HUES6 (cell line): Measurements from ENCODE around the gene GNG13.

Experiments used
- H3K27ac ChIP-seq: 2 replicates; pipeline ENCODE4 v1.7.0; 2013; ENCODE audit warnings: low read depth, mild to moderate bottlenecking, low read length, inconsistent platforms
- H3K27me3 ChIP-seq: 2 replicates; pipeline ENCODE4 v1.6.1; 2013; ENCODE audit warnings: low read length; ENCODE audit not compliant: control insufficient read depth, insufficient read depth
- H3K36me3 ChIP-seq: 2 replicates; pipeline ENCODE4 v1.6.1; 2013; ENCODE audit warnings: low read length; ENCODE audit not compliant: control insufficient read depth, insufficient read depth
- H3K4me1 ChIP-seq: 2 replicates; pipeline ENCODE4 v1.6.1; 2013; ENCODE audit warnings: low read length; ENCODE audit not compliant: control insufficient read depth, insufficient read depth
- H3K4me3 ChIP-seq: 2 replicates; pipeline ENCODE4 v1.5.1; 2013; ENCODE audit warnings: low read depth, low read length
- H3K9ac ChIP-seq: one replicate; pipeline ENCODE4 v1.6.1; 2013; ENCODE audit warnings: mild to moderate bottlenecking, low read length
- H3K9me3 ChIP-seq: 2 replicates; pipeline ENCODE4 v1.6.1; 2013; ENCODE audit warnings: low read depth, low read length; ENCODE audit not compliant: control insufficient read depth, insufficient read depth

The GNG13 gene

GRCh38 chr16:799111-799947 is 1.2 kb downstream of the GNG13 start:
- peaks cover 21% of the 10 kb centered on the region for H3K36me3 ChIP-seq
- H3K9ac ChIP-seq: no peak overlapping the region
- H3K9me3 ChIP-seq: no peaks in the 10 kb centered on the region
- H3K27ac ChIP-seq: no peak overlapping the region
- no peak overlapping the region for H3K4me3 ChIP-seq
- H3K4me1 ChIP-seq: peaks cover 8% of the 10 kb centered on the region
- H3K27me3 ChIP-seq: peaks cover 47% of the 10 kb centered on the region

GRCh38 chr16:798666-799065 is 1.9 kb downstream of the GNG13 start:
- Histone ChIP-seq H3K9ac (no peak overlapping the region), H3K4me3 (no peak overlapping the region), H3K27ac (no peak overlapping the region), H3K36me3 (peaks cover 25% of the 10 kb centered on the region), H3K4me1 (peaks cover 8% of the 10 kb centered on the region), H3K9me3 (no peaks in the 10 kb centered on the region), H3K27me3 (peaks cover 42% of the 10 kb centered on the region)

- no peaks in the 10 kb centered on the region for H3K9me3 ChIP-seq
- no peak overlapping the region for H3K9ac ChIP-seq
- H3K36me3 ChIP-seq: peaks cover 33% of the 10 kb centered on the region
- H3K4me3 ChIP-seq: no peak overlapping the region
- H3K27ac ChIP-seq: no peak overlapping the region
- peaks cover 32% of the 10 kb centered on the region for H3K27me3 ChIP-seq
- H3K4me1 ChIP-seq: peaks cover 8% of the 10 kb centered on the region
Observed at GRCh38 chr16:797686-798085, 2.8 kb downstream of the GNG13 start.

GRCh38 chr16:797120-797420 is 3.5 kb downstream of the GNG13 start:
- no peak overlapping the region for H3K27ac ChIP-seq
- H3K4me1 ChIP-seq: peaks cover 8% of the 10 kb centered on the region
- H3K9ac ChIP-seq: no peak overlapping the region
- no peaks in the 10 kb centered on the region for H3K9me3 ChIP-seq
- H3K4me3 ChIP-seq: no peak overlapping the region
- peaks cover 39% of the 10 kb centered on the region for H3K36me3 ChIP-seq
- peaks cover 26% of the 10 kb centered on the region for H3K27me3 ChIP-seq

GRCh38 chr16:796296-797119 is 4.0 kb downstream of the GNG13 start:
- Histone ChIP-seq H3K4me3 (no peak overlapping the region), H3K9me3 (no peaks in the 10 kb centered on the region), H3K4me1 (peaks cover 8% of the 10 kb centered on the region), H3K9ac (no peak overlapping the region), H3K36me3 (peaks cover 45% of the 10 kb centered on the region), H3K27ac (no peak overlapping the region), H3K27me3 (peaks cover 20% of the 10 kb centered on the region)

- Histone ChIP-seq H3K27me3 (peaks cover 12% of the 10 kb centered on the region), H3K36me3 (peaks cover 53% of the 10 kb centered on the region), H3K9ac (no peak overlapping the region), H3K4me3 (no peak overlapping the region), H3K4me1 (peaks cover 1% of the 10 kb centered on the region; the same call in 1 of the 2 replicates), H3K27ac (no peak overlapping the region), H3K9me3 (no peaks in the 10 kb centered on the region)
Observed at GRCh38 chr16:795580-796229, 4.8 kb downstream of the GNG13 start.

- H3K27me3 ChIP-seq: peaks cover 7% of the 10 kb centered on the region; the same call in 1 of the 2 replicates
- no peak overlapping the region for H3K27ac ChIP-seq
- peaks cover 60% of the 10 kb centered on the region for H3K36me3 ChIP-seq
- no peaks in the 10 kb centered on the region for H3K4me1 ChIP-seq
- no peak overlapping the region for H3K4me3 ChIP-seq
- H3K9ac ChIP-seq: no peak overlapping the region
- H3K9me3 ChIP-seq: no peaks in the 10 kb centered on the region
Observed at GRCh38 chr16:794853-795466, 5.6 kb downstream of the GNG13 start.

- Histone ChIP-seq H3K27me3 (no peaks in the 10 kb centered on the region; the same call in 1 of the 2 replicates), H3K4me1 (peaks cover 3% of the 10 kb centered on the region; the same call in 1 of the 2 replicates), H3K9me3 (no peaks in the 10 kb centered on the region), H3K4me3 (no peak overlapping the region), H3K27ac (no peak overlapping the region), H3K9ac (no peak overlapping the region), H3K36me3 (peaks cover 66% of the 10 kb centered on the region)
Observed at GRCh38 chr16:794091-794822, 6.3 kb downstream of the GNG13 start.

- H3K27me3 ChIP-seq: no peaks in the 10 kb centered on the region
- peaks cover 5% of the 10 kb centered on the region; the same call in 1 of the 2 replicates for H3K4me1 ChIP-seq
- no peaks in the 10 kb centered on the region for H3K9me3 ChIP-seq
- peaks cover 66% of the 10 kb centered on the region for H3K36me3 ChIP-seq
- H3K4me3 ChIP-seq: no peak overlapping the region
- H3K27ac ChIP-seq: no peak overlapping the region
- no peak overlapping the region for H3K9ac ChIP-seq
Observed at GRCh38 chr16:793414-793813, 7.1 kb downstream of the GNG13 start.

GRCh38 chr16:792221-792995 is 8.1 kb downstream of the GNG13 start:
- Histone ChIP-seq H3K27me3 (no peaks in the 10 kb centered on the region), H3K4me1 (peaks cover 5% of the 10 kb centered on the region; the same call in 1 of the 2 replicates), H3K4me3 (no peak overlapping the region), H3K27ac (no peak overlapping the region), H3K9me3 (no peaks in the 10 kb centered on the region), H3K9ac (no peak overlapping the region), H3K36me3 (peaks cover 60% of the 10 kb centered on the region)
